GM12878 (cell line): ENCODE measurements around the gene TJP1.

Experiments used
- ATF3 ChIP-seq: IDR thresholded peaks from 2 replicates; pipeline ENCODE4 v1.6.1; 2011; ENCODE audit warnings: low read depth, mild to moderate bottlenecking, low read length, moderate library complexity, borderline replicate concordance; ENCODE audit errors: extremely low read depth
- ATF7 ChIP-seq: fragments of 450-650 bp; IDR thresholded peaks from 2 replicates; pipeline ENCODE4 v1.6.1; 2016; ENCODE audit warnings: low read depth, mild to moderate bottlenecking
- CREB1 ChIP-seq: IDR thresholded peaks from 2 replicates; pipeline ENCODE4 v1.6.1; 2012; ENCODE audit warnings: low read depth, mild to moderate bottlenecking, inconsistent platforms
- CTCF ChIP-seq, 3 experiments: IDR thresholded peaks in 2 of 3; conservative IDR thresholded peaks in 1 of 3; 2 replicates each; pipeline ENCODE4 v1.5.1; 2011; ENCODE audit warnings: low read depth in 3 of 3, low read length in 3 of 3, mild to moderate bottlenecking in 3 of 3, control low read depth in 2 of 3, moderate library complexity in 2 of 3, inconsistent platforms in 1 of 3, mixed read lengths in 1 of 3; ENCODE audit not compliant: control insufficient read depth in 2 of 3, insufficient read depth in 1 of 3; ENCODE audit errors: extremely low read depth in 1 of 3
- EP300 ChIP-seq, 2 experiments: fragments of 150-350 bp in 1 of 2; IDR thresholded peaks; 2 replicates each; pipeline ENCODE4 v1.6.1; 2011 to 2012; ENCODE audit warnings: low read depth in 2 of 2, low read length in 2 of 2, borderline replicate concordance in 1 of 2, improper control_type of control experiment in 1 of 2, inconsistent platforms in 1 of 2; ENCODE audit not compliant: control insufficient read depth in 1 of 2
- GABPA ChIP-seq: IDR thresholded peaks from 2 replicates; pipeline ENCODE4 v1.6.1; 2014; ENCODE audit warnings: antibody characterized with exemption, low read depth, mild to moderate bottlenecking, inconsistent platforms
- JUND ChIP-seq: IDR thresholded peaks from 2 replicates; pipeline ENCODE4 v1.6.1; 2012; ENCODE audit warnings: low read depth, mild to moderate bottlenecking, low read length, improper control_type of control experiment, moderate library complexity
- LARP7 ChIP-seq: fragments of 450-650 bp; IDR thresholded peaks from 2 replicates; pipeline ENCODE4 v1.6.1; 2017; ENCODE audit warnings: mild to moderate bottlenecking
- MAX ChIP-seq: IDR thresholded peaks from 2 replicates; pipeline ENCODE4 v1.6.1; 2012; ENCODE audit warnings: low read depth, low read length, improper control_type of control experiment
- NFIC ChIP-seq: IDR thresholded peaks from 2 replicates; pipeline ENCODE4 v1.6.1; 2012; ENCODE audit warnings: low read depth, mild to moderate bottlenecking, inconsistent platforms, low read length, moderate library complexity
- POLR2A ChIP-seq: IDR thresholded peaks from 2 replicates; pipeline ENCODE4 v1.6.1; 2011; ENCODE audit warnings: low read depth, mild to moderate bottlenecking, low read length
- SP1 ChIP-seq: IDR thresholded peaks from one replicate; pipeline ENCODE4 v1.6.1; 2011; ENCODE audit warnings: low read depth, low read length
- TCF12 ChIP-seq: IDR thresholded peaks from 2 replicates; pipeline ENCODE4 v1.6.1; 2011; ENCODE audit warnings: low read depth, mild to moderate bottlenecking, low read length
- TCF3 ChIP-seq: IDR thresholded peaks from 2 replicates; pipeline ENCODE4 v1.6.1; 2012; ENCODE audit warnings: low read depth, mild to moderate bottlenecking, low read length, borderline replicate concordance; ENCODE audit not compliant: insufficient read depth

DNA sequence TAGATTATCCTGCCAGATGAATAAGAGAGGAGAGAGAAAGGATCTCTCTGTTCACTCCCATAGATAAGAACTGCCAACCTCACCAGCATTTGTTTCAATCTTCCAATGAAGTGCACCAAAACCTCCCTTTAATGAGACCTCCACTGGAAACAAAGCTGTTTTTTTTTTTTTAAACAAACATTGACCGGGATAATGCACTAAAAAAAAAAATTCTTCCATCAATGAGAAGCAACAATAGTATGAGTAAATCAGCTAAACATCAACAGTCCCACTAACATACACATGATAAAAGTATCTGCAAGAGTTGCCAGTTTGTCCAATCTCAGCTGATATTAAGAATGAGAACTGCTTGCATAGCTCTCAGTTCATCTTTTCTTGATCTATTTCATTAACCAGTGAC lies 19.9 kb downstream of the TJP1 start:
- TF ChIP-seq GABPA (no peak), ATF7 (no peak), SP1 (no peak), CTCF (IDR thresholded peaks at IDR 0.05 in 2 of 3, conservative IDR thresholded peaks at IDR 0.05 in 1 of 3; ENCODE audit: control insufficient read depth in 2 of 3, extremely low read depth in 1 of 3, insufficient read depth in 1 of 3, low read depth in 3 of 3, low read length in 3 of 3) (no peak), EP300 (IDR thresholded peaks at IDR 0.05; ENCODE audit: borderline replicate concordance in 1 of 2, control insufficient read depth in 1 of 2, low read depth in 2 of 2, low read length in 2 of 2) (no peak), POLR2A (no peak), TCF3 (no peak), CREB1 (no peak), TCF12 (no peak), LARP7 (no peak), JUND (no peak), MAX (no peak), ATF3 (no peak), NFIC (no peak)
